RCC 7860 (cell line): ENCODE data around the gene C3orf22.
"Not testable (repeated sequence)": the region's sequence is repeated elsewhere in the genome, so short reads cannot be mapped to it uniquely, and the experiment has no call there.

Experiments
- DNase-seq: peaks from one replicate; pipeline ENCODE4 v3.0.0-alpha.2; 2015; ENCODE audit warnings: low spot score
- FAIRE-seq: peaks from 2 replicates; lab custom pipeline; 2012; peaks lifted over from hg19 to GRCh38; lab: Jason Lieb, UNC

The C3orf22 gene

DNA sequence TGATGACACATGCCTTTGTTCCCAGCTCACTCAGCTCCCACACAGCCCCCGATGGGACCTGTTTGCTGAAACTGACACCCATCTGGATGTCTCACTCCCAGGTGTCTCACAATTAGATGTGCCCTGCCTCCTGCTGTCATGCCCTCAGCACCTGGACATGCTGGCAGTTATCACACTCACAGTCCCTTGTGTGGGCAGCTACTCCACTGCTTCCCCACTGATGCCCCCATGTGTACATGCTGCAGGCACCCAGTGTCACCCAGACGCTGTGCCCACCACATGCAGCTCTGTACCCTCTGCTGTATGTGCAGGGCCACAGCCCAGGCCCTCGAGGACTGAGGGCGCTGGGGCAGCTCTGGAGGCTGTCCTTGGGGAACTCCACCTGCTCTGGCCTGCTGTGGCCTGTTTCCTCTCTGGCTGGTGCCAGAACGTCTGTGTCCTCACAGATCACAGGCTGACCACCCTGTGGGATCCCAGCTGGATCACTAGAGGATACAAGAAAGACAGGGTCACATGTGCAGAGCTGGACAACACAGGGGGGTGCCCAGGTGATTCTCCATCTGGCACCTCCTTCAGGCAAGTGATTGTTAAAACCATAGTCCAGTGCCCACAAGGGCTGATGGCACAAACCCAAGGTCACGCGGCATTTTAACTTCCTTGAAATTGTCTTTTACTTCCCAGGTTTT, 14.0 kb downstream of the C3orf22 start:
- FAIRE-seq: no peak
- DNase-seq: no peak

DNA sequence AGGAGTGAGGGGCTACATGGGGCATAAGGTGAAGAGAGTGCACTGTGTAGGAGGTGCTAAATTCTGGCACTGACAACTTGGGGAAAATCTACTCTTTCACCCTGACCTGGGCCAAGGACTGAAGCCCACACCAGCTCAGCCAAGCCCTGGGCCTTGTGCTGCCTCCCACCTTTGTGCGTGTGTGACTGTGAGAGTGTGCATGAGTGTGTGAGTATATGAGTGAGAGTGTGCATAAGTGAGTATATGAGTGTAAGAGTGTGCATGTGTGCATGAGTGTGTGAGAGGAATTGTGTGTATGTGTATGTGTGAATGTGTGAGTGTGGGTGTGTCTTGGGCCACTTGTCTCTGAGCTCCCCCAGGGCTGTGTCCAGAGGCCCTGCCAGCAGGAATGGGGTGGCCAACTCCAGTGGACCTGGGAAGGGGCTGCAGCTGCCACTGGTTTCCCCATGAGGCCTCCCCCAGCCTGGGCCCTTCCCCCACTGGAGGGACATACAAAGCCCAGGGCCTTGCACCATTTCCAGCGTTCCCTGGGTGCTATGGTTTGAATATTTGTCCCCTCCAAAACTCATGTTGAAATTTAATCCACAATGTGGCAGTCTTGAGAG, 15.2 kb downstream of the C3orf22 start:
- FAIRE-seq (no peak), DNase-seq (no peak)

DNA sequence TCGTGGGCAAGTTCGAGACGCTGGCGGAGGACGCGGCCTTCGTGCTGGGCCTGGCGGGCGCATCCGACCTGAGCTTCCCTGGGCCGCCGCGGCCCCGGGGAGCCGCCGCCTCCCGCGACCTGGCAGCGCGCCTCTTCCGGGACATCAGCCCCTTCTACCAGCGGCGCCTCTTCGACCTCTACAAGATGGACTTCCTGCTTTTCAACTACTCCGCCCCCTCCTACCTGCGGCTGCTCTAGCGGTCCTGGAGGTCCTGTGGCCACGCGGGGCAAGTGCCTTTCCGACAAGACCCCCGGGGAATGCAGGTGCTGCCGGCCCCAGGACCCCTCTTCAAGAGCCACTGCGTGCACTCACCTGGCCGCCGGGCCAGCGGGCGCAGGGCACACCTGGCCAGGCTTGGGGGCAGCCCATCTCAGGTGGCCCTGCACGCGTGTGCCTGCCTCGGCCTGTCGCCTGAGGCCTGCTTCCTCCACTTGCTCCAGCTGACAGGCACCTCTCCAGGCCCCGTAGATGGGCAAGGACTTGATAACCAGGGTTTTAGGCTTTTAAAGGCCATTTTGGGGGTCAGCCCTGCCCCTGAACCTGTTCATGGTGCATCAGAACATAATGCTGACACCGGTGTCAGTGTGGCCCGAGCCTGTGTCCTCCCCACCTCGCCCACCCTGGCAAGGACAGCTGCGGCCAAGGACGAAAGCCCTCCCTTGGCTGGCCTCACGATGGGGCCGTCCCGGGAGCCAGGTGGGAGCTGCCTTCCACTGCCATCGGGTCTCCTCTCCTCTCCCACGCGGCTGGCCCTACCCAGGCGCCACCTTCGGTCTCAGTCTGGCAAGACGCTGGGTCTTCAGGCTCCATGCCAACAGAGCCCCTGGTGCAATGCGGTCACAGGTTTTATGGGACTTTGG, 16.1 kb downstream of the C3orf22 start:
- no peak for FAIRE-seq
- no peak for DNase-seq

DNA sequence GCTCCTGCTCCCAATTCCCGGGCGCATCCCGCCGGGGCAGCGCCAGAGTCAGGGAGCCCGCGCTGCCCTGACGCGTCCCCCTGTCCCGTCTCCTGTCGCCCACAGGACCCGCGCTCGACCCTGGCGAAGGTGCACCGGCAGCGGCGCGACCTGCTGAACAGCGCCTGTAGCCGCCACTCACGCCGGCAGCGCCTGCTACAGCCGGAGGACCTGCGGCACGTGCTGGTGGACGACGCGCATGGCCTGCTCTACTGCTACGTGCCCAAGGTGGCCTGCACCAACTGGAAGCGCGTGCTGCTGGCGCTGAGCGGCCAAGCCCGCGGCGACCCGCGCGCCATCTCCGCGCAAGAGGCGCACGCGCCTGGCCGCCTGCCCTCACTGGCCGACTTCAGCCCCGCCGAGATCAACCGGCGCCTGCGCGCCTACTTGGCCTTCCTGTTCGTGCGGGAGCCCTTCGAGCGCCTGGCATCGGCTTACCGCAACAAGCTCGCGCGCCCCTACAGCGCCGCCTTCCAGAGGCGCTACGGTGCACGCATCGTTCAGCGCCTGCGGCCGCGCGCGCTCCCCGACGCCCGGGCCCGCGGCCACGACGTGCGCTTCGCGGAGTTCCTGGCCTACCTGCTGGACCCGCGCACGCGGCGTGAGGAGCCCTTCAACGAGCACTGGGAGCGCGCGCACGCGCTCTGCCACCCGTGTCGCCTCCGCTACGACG, 16.9 kb downstream of the C3orf22 start:
- FAIRE-seq: no peak

DNA sequence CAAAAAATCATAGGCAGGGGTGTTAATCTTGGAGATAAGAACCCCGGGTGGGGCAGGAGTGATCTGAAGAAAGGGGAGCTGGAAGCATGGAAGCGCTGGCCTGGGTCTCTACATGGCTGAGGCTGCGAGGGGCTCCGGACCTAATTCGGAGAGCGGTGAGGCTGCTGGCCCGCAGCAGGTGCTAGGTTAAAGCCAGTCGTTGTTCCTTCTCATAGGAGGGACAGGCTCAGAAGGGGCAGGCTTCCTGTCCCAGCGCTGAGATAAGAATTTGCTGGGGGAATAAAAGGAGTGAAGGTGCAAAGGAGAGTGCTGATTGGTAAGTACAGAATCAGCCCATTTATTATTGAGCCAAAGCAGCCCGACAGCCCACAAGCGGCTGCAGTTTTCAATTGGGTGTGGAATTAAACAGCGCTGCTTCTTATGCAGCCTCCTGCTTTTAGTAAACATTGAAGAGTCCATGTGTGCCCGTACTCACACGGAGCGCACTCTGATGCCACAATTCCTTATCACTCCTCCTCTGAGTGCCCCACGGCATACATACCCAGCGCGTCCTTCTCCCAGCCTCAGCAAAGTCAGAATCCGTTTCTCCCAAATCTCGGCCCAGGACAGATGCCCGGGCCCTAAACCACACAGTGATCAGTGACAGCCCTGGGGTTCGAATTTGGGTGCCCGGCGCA, 17.6 kb downstream of the C3orf22 start:
- FAIRE-seq (no peak), DNase-seq (no peak)

More for the DNA sequence above, 16.9 kb downstream of the C3orf22 start:
- no peak for DNase-seq

DNA sequence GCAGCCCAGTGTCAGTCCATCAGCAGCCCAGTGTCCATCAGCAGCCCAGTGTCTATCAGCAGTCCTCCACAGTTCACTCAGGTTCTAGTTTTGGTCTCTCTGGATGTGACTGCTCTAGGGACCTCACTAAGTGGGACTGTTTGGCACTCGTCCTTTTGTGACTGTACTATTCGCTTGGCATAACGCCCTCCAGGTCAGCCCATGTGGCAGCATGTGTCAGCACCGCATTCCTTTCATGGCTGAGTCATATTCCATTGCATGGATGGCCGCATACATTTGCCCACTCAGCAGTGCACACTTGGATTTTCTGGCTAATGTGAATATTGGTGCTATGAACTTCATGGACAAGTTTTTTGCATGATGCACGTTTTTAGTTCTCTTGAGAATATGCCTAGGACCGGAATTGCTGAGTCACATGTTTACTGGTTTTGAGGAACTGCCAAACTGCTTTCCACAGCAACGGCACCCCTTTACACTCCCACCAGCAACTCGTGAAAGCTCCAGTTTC, 18.3 kb downstream of the C3orf22 start:
- DNase-seq (peak; percentile 93), FAIRE-seq (peak; percentile 97)

DNA sequence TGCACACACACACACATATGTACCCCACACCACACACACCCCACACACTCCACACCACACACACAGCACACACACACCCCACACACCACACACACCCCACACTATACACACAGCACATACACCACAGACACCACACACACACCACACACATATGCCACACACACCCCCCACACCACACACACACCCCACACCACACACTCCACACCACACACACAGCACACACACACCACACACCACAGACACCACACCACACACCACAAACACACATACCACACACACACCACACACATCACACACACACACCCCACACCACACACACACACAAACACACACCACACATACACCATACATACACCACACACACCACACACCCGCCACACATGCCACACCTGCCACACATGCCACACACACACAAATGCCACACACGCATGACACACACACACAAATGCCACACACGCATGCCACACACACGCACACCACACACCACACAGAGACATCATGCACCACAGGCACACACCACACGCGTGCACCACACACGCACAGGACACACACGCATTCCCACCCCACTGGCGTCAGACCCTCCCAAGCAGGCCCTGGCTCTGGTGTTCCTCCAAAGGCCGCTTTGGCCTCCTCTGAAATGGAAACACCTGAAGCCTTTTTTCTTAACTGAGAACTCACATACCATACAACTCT, 19.0 kb downstream of the C3orf22 start:
- no peak for DNase-seq
- no peak for FAIRE-seq

DNA sequence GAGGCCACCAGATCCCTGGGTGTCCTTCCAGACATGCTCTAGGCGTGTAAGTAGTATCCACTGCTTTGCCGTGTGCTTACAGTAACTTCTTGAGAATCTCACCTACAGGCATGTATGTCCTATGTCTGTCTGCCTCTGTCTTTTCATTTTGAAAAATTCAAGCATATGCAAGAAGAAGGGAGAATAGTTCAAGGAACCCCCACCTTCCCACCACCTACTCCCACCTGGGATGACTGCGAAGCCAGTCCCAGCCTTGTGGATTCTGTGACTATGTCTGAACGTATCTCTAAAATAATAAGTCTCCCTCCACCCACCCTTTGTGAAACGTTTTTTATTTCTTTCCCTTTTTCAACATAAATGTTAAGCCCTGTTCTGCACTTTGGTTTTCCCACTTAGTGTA, 19.8 kb downstream of the C3orf22 start:
- no peak for FAIRE-seq
- DNase-seq: no peak

DNA sequence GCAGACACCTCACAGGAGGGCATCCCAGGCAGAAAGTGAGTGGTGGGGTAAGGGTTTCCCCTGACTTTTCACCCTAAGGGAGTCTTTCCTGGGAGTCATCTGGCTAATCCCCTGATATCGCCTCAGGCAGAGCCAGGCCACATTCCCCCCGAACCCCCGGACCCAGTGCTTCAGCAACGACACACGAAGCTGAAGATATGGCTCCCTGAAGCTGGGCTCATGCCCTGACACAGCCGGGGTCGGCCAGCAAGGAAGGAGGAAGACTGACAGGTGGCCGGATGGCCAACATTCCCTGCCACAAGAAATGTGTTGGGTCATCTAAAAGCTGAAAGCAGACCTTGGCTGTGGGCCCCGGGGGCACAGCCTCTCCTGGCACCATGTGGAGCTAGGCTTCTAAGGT, 20.4 kb downstream of the C3orf22 start:
- FAIRE-seq (no peak), DNase-seq (no peak)

DNA sequence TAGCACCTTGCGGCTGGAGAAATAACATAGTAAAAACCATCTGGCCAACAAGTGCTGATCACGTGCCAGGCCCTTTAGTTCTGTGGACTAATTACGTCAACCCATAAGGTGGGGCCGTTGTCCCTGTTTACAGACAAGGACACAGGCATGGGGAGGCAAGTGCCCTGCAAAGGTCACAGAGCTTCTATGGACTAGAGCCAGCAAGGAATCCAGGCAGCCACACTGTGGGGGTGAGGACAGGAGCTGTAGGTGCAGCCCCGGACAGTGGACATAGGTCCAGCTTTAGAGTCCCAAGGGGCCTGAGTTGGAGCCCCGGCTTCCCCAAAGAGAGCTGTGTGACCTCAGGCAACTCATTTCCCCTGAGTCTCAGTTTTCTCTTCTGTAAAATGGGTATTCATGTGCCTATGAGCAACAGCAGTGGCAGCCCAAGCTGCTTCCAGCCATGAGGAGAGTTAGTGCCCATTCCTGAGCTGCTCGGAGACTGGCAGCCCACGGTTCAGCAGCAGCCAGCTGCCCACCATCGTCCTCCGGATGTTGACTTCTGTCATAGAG, 20.9 kb downstream of the C3orf22 start:
- DNase-seq: no peak
- FAIRE-seq: no peak

DNA sequence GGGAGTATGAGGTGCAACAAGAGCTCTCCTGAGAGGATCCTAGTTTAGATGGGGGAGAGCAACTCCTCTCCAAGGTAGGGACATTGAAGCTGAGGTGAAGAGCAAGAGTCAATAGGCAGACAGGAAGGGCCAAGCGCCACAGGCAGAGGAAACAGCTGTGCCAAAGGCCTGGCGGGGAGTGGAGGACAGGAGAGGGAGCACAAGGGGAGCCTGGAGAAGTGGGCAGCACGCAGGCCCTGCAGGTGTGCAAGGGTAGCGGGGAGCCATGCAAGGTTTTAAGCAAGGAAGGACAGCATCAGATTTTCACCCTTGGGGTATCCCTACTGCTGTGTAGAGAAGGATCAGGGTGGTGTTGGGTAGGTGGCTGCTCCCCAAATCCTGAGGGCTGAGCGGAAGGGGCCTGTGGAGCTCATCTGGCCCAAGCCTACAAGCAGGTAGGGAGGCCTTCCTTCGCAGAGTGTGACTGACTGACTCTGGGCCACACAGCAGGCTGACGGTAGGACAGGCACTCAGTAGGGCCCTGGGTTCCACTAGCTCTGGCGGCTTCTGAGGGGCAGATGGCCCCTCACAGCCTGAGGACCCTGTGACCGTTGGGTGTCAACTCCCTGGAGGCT, 21.5 kb downstream of the C3orf22 start:
- FAIRE-seq (no peak), DNase-seq (no peak)

DNA sequence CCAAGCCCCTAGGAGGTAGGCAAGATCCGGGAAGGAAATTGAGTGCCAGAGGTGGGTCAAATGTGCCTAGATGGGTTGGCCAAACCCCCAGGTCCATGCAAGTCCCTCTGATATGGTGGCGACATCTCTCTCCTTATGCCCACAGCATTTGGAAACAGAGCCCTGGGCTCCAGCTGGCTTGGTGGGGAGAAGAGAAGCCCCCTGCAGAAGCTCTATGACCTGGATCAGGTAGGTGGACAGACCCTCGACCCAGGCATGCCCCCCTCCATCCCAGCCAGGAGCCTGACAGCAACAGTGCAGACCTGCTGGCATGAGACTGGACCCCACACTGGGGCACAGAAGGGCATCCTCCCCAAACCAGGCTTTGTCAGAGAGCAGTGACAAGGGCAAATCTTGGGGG, 22.6 kb downstream of the C3orf22 start:
- FAIRE-seq: no peak
- DNase-seq: no peak

DNA sequence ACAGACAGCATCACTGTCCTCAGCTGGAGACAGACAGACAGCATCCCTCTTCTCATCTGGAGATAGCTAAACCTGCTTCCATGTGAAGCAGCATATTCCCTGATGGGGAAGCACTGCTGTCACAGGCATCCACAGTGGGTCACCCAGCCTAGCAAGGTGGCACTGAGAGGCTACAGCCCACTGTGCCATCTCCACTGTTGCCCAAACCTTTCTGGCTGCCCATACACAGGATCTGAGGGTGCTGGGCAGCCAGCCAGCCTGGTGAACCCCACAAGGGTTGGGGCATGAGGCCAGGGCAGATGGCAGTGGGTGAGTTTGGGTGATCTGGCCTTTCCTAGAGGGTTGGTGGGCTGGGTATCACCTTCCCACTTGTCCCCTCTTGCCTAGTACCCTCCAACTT, 23.1 kb downstream of the C3orf22 start:
- FAIRE-seq: no peak

DNA sequence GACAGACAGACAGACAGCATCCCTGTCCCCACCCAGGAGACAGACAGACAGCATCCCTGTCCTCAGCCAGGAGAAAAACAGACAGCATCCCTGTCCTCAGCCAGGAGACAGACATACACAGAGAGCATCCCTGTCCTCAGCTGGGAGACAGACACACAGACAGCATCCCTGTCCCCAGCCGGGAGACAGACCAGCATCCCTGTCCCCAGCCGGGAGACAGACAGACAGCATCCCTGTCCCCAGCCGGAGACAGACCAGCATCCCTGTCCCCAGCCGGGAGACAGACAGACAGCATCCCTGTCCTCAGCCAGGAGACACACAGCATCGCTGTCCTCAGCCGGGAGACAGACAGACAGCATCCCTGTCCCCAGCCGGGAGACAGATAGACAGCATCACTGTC, 24.0 kb downstream of the C3orf22 start:
- DNase-seq, FAIRE-seq: not testable (repeated sequence)

More for the DNA sequence above, 23.1 kb downstream of the C3orf22 start:
- DNase-seq: no peak

DNA sequence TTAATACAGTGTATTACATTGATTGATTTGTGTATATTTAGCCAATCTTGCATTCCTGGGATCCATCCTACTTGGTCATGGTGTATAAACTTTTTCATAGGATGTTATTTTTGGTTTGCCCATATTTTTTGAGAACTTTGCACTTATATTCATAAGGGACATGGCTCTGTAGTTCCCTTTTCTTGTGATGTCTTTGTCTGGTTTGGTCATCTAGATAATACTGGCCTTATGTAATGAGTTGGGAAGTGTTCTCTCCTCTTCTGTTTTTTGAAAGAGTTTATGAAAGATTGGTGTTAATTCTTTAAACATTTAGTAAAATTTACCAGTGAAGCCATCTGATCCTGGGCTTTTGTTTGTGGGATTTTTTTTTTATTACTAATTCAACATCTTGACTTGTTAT, 25.2 kb downstream of the C3orf22 start:
- FAIRE-seq: no peak

DNA sequence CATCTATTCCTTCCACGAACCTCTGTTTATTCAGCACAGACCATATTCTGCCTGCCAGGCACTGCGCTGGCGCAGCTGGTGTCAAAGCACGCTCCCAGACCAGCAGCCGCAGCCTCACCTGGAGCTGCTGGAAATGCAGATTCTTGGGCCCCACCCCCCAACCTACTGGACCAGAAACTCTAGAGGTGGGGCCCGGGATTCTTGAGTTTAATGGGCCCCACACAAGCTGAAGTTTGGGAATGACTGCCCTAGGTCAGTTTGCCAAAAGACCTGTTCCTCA, 27.7 kb downstream of the C3orf22 start:
- FAIRE-seq: no peak

More for the DNA sequence above, 25.2 kb downstream of the C3orf22 start:
- no peak for DNase-seq

DNA sequence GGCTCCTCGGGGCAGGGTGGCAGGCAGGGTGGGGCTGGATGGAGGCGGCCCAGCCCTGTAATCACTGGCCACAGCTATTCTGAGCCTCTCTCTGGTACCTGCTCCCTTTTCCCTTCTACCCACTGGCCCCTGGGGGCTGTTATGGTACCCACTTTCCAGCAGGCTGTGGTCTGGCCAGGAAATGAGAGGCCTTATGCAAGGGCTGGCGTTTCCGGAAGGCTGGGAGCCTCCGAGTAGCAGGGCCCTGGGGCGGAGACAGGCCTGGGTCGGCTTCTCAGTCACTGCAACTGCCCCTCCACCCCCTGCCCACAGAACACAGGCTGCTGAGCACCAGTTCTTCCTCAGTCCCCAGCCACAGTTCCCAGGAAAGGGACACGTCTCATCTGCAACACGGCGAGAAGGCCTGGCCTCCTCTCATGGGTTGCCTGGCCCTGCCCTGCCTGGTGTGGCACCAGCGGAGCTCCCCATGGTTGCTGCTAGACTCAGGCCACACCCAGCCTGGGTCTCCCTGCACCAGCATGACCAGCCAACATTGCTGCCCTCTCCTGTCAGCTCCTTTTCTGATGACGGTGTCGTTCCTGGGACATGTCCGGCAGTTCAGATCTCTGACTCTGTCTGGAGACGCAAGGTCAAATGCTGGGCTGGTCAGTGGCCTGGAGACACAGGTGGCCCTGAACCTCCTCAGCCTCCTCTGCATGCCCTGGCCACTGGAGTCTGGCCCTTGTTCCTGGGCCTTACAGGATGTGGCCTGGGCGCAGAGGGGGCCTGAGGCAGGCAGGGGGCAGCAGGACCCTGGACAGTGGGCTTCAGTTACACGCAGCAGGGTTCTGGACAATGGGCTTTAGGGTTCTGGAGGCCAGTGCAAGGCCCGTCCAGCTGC, 28.3 kb downstream of the C3orf22 start:
- no peak for FAIRE-seq
- DNase-seq: no peak

More for the DNA sequence above, 27.7 kb downstream of the C3orf22 start:
- DNase-seq: no peak

DNA sequence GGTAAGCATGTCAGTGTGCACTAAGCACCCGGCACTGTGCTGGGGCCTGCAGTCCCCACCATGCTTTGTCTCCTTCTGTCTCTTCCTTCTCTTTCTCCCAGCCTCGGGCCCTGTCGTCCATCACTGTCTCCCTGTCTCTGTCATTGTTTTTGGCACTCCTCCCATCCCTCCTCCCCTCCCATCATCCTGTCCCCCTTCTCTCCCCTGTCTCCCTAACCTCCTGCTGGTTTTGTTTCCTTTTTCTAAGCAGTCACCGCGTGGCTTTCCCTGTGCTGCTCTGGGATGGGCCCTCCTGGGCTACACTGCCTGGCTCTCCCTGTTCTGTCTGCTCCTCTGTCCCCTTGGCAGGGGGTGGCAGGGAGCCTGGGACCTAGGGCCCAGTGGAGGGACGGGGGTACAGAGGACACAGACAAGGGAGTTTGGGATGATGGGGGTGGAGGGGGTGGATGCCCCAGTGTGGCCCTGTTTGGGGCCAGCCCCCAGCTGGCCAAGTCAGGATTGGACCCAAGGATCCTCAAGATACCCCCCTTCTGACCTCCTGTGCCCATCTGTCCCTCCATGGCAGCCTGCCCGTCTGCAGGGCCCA, 29.1 kb downstream of the C3orf22 start:
- FAIRE-seq (no peak), DNase-seq (no peak)
